ENCODE measurements around the gene RNF17. TPM values are rescaled to one million over a fixed set of nuclear protein-coding genes. Genes with fewer than 3 reads are reported as not detected.

RNF17 gene
- total and polyA plus RNA-seq, 10 of the 15 experiments (the other 5 are each of a cell fraction or from before 2014, with no cell fraction given): not detected

DNA sequence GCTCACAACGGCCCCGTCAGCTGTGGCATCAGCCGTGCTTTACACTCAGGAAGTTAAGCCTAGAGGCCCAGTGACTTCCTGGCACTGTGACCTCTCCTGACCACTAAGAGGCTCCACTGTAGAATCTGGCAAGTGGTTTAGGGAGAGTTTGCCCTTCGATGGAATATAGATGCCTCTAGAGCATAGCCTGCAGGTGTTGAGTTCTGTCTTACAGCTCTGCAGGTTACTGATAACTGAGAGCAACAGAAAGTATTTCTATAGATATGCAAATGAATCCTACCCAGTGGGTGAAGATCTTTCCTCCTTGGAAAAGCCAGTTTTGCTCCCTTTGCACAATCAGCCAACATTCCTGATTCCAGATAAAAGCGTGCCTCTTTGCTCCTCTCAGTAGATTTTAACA, 48.0 kb upstream of the RNF17 start:
- Histone ChIP-seq H3K4me2 (ENCODE audit: control insufficient read depth, insufficient read depth) (no peak overlapping the region), H3K9ac (ENCODE audit: control insufficient read depth, insufficient read depth, low read length) (no peak overlapping the region), H2AFZ (ENCODE audit: control insufficient read depth, low read depth, low read length) (no peak overlapping the region), H3K4me3 (no peak overlapping the region), H3K27ac (ENCODE audit: control insufficient read depth, insufficient read depth) (no peak overlapping the region), H3K36me3 (ENCODE audit: control insufficient read depth in 2 of 2, insufficient read depth in 2 of 2, low read length in 1 of 2) (no peaks in the 10 kb centered on the region), H3K27me3 (replicated peaks in 1 of 2; ENCODE audit: control insufficient read depth in 2 of 2, insufficient read depth in 2 of 2, low read length in 1 of 2) (no peaks in the 10 kb centered on the region; a peak in 1 of 4 replicates), H4K20me1 (ENCODE audit: control insufficient read depth, insufficient read depth) (no peaks in the 10 kb centered on the region), H3K9me3 (replicated peaks; ENCODE audit: control insufficient read depth, insufficient read depth, low read length) (no peaks in the 10 kb centered on the region), H3K79me2 (ENCODE audit: control insufficient read depth, insufficient read depth, low read length) (no peaks in the 10 kb centered on the region), H3K4me1 (ENCODE audit: control insufficient read depth, insufficient read depth, low read length) (no peaks in the 10 kb centered on the region)
- in situ Hi-C loops (cut with MboI): no loop called here
- TF ChIP-seq CBFB (IDR thresholded peaks at IDR 0.05; ENCODE audit: low read depth): no peak
- TF ChIP-seq ZNF384 (IDR thresholded peaks at IDR 0.05; ENCODE audit: borderline replicate concordance, low read depth, low read length): no peak
- TF ChIP-seq PAX5 (IDR thresholded peaks at IDR 0.05; ENCODE audit: borderline replicate concordance, low read depth, low read length): no peak
- no peak for TF ChIP-seq STAT1 (conservative IDR thresholded peaks at IDR 0.05)
- TF ChIP-seq FOXM1 (IDR thresholded peaks at IDR 0.05; ENCODE audit: low read depth, low read length): no peak
- no peak for TF ChIP-seq NR2C2 (IDR thresholded peaks at IDR 0.05; ENCODE audit: borderline replicate concordance, control insufficient read depth, insufficient read length, low read depth)
- TF ChIP-seq EGR1 (IDR thresholded peaks at IDR 0.05; ENCODE audit: borderline replicate concordance in 1 of 2, low read depth in 2 of 2, low read length in 2 of 2): no peak
- no peak for TF ChIP-seq CHD2 (IDR thresholded peaks at IDR 0.05; ENCODE audit: borderline replicate concordance, low read depth, low read length)
- no peak for TF ChIP-seq MTA2 (IDR thresholded peaks at IDR 0.05; ENCODE audit: low read depth)
- no peak for TF ChIP-seq SRF (IDR thresholded peaks at IDR 0.05; ENCODE audit: low read depth in 2 of 2, low read length in 2 of 2)
- no peak for TF ChIP-seq USF1 (IDR thresholded peaks at IDR 0.05; ENCODE audit: borderline replicate concordance, extremely low read length, insufficient read depth, low read depth, low read length)
- TF ChIP-seq LARP7 (IDR thresholded peaks at IDR 0.05): no peak
- TF ChIP-seq, protein P1, sequence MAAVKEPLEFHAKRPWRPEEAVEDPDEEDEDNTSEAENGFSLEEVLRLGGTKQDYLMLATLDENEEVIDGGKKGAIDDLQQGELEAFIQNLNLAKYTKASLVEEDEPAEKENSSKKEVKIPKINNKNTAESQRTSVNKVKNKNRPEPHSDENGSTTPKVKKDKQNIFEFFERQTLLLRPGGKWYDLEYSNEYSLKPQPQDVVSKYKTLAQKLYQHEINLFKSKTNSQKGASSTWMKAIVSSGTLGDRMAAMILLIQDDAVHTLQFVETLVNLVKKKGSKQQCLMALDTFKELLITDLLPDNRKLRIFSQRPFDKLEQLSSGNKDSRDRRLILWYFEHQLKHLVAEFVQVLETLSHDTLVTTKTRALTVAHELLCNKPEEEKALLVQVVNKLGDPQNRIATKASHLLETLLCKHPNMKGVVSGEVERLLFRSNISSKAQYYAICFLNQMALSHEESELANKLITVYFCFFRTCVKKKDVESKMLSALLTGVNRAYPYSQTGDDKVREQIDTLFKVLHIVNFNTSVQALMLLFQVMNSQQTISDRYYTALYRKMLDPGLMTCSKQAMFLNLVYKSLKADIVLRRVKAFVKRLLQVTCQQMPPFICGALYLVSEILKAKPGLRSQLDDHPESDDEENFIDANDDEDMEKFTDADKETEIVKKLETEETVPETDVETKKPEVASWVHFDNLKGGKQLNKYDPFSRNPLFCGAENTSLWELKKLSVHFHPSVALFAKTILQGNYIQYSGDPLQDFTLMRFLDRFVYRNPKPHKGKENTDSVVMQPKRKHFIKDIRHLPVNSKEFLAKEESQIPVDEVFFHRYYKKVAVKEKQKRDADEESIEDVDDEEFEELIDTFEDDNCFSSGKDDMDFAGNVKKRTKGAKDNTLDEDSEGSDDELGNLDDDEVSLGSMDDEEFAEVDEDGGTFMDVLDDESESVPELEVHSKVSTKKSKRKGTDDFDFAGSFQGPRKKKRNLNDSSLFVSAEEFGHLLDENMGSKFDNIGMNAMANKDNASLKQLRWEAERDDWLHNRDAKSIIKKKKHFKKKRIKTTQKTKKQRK (IDR thresholded peaks at IDR 0.05; ENCODE audit: low read depth, low read length): no peak
- TF ChIP-seq, protein P2, sequence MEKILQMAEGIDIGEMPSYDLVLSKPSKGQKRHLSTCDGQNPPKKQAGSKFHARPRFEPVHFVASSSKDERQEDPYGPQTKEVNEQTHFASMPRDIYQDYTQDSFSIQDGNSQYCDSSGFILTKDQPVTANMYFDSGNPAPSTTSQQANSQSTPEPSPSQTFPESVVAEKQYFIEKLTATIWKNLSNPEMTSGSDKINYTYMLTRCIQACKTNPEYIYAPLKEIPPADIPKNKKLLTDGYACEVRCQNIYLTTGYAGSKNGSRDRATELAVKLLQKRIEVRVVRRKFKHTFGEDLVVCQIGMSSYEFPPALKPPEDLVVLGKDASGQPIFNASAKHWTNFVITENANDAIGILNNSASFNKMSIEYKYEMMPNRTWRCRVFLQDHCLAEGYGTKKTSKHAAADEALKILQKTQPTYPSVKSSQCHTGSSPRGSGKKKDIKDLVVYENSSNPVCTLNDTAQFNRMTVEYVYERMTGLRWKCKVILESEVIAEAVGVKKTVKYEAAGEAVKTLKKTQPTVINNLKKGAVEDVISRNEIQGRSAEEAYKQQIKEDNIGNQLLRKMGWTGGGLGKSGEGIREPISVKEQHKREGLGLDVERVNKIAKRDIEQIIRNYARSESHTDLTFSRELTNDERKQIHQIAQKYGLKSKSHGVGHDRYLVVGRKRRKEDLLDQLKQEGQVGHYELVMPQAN (conservative IDR thresholded peaks at IDR 0.05): no peak
- ATAC-seq: no peak
- ChIA-PET POLR2A (interaction anchor here (0.9 kb wide), 1 partner anchor 31 kb away, joined by 3 read pairs; no protein-coding TSS in a partner anchor), CTCF (interaction anchor here (0.6 to 1.0 kb wide), 2 partner anchors 22 to 221 kb away, joined by 3 read pairs; no protein-coding TSS in a partner anchor), RAD21 (ENCODE audit: unreplicated experiment) (no interaction called here), SMC1A (ENCODE audit: uncharacterized antibody, unreplicated experiment) (no interaction called here)
- no peak for DNase-seq (ENCODE audit: low read depth, low spot score)
- FAIRE-seq: no peak
- BruUV-seq (replicated peaks): no TSS peak
- WGBS (ENCODE audit: insufficient coverage, insufficient replicate concordance, low lambda C conversion rate, missing lambda C conversion rate): 58% methylated on average over 5 of the region's 5 CpGs
- intact Hi-C loops (cut with micrococcal nuclease; ENCODE audit: unreplicated experiment): no loop called here

Data from GM12878 (cell line).